ENCODE results near the gene MTIF3.

MTIF3 gene, protein sequence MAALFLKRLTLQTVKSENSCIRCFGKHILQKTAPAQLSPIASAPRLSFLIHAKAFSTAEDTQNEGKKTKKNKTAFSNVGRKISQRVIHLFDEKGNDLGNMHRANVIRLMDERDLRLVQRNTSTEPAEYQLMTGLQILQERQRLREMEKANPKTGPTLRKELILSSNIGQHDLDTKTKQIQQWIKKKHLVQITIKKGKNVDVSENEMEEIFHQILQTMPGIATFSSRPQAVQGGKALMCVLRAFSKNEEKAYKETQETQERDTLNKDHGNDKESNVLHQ

DNA sequence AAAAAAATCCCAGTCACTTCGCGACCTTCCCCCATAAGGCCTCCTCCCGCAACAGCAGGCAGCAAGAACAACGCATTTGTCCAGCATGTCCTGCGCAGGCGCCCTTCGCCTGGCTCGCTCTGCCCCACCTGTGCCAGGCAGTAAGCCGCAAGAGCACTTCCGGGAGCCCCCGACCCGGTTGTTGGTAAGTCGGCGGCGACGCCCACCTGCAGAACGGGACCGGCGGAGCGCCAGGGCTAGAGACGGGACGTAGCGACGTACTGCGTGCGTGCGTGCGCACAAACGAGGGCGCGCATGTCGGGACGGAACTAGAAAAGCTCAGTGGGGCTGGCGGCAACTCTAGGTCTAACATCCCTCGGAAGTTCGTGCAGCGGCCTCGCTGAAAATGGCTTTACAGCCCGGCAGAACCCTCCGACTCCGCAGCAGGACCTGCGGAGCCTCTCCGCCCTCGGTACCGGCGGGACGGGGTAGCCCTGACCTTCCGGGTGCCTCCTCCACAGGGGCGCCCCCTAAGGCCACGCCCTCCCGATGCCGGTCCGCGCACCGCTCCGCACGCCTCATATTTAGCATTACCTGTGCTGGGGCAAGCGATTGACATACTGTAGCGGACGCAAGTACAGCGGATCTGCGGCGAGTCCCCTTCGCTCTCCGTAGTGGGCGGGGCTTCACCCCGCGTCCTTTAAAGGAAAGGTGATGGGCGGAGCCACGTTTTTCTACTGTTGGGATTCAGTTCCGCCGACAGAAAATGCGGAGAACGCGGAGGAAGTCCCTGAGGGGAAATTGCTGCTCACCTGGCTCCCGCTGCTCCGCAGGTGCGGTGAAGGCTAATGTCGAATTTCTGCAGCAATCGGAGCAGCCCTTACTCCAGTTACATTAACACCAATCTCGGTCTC lies at the start of gene MTIF3:
MTIF3 (minus strand) TSS at position 629 of the 893 bp plus-strand sequence. CDS start 10,116 bp downstream, outside the sequence.
- DNase-seq = peak; percentile 94

DNA sequence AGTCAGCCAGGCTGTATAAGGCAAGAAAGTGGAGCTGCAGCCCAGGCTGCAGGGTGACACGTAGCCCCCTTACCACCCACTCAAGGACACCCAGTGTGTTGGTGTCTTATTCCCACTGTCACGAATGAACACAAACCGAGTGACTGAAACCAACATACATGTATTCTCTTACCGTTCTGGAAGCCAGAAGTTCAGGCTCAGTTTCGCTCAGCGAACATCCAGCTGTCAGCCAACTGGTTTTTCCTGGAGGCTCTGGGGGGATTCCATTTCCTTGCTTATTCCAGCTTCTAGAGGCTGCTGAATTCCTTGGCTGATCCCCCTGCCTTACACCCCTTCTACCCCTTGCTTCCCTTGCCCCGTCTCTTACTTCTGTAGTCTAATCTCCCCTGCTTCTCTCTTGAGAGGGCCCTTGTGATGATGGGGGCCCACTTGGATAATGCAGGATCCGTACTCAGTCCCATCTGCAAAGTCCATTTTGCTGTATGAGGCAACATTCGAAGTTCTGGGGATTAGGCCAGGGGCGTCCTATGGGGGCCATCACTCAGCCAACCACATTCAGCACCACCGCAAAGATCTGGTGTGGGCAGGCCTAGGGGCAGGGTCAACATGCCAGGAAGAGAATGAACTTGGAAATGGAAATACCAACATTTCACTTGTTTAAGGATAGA lies 47.3 kb upstream of the MTIF3 start:
- no peak for DNase-seq

DNA sequence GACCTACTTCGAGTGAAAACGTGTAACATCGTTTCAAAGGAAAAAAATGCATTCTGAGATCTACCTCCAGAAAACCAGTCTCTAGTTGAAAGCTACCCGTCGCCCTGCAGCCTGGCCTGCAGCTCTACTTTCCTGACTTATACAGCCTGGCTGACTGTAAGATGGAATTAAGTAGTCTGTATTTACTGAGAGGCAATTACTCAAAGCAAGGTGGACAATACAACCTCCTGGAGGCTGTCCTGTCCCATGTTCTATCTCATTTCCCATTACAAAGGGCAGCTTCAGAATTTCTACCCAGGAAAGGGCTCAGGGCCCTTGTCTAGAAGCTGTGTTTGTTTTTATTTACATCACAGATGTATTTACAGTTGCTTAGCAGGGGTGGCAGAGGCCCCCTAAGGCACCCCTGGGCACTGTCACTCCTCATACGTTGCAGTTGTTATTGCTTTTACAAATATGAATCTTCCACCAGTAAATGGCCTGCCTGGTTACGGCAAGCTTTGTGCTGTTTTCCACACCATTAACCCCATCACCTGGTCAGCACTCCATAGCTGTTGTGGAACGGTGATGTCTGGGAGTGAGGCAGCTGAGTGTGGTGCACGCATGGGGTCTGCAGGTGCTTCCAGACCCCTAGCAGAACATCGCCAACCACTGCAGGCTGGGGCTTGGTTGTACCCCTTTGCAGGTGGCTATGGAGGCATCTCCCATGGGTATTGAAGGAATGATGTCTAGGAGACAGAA lies 46.3 kb upstream of the MTIF3 start:
- no peak for DNase-seq

DNA sequence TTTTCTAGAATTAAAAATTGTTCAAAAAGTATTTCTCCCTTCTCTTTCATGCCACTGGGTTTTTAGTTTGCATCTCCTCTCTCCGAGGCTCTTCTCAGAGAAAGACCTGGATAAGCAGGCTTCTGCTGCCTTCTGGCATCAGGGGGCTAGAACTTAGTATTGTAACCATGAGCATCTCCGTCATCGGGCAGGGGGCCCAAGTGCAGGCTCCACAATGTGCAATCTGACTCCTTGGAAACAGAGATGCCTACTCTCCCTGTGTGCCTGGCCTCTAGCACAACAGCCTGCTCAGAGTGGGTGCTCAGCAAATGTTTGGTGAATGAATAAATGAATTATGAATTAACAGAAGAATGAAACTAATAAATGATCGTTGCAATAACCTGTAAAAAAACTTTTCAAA lies 45.6 kb upstream of the MTIF3 start:
- DNase-seq = no peak

DNA sequence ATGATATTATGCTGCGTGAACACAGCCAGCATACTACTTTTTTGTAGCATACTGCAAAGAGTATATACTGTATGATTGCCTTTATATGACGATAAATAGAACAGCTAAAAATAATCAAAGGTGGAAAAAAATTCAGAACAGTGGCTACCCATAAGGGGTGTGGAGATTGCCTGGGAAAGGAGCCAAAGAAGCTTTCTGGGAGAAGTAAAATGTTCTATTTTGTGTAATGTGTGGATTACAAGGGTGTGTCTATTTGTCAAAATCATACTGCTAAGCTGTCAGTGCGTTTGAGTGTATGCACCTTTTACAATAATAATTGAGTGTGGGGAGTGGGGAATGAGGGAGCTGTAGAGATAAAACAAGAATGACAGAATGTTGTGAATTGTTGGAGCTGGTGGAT lies 45.2 kb upstream of the MTIF3 start:
- DNase-seq = no peak

DNA sequence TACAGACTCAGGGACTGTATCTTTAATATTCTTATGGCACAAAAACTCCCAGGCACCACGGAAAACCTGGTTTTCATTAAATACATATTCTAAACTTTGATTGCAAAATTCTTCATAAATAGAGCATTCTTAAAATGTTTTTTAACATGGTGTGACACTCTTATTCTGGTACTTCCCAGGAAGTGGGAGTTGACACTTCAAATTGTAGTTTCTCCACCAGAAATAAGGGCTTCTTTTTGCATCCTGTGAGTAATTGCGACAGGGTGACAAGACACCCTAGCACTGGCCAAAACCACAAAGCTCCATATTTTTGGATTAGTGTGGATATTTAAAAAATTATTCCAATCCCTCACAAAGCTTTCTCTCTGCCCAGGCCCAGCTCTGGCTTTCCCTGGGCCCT lies 43.6 kb upstream of the MTIF3 start:
- DNase-seq = no peak

DNA sequence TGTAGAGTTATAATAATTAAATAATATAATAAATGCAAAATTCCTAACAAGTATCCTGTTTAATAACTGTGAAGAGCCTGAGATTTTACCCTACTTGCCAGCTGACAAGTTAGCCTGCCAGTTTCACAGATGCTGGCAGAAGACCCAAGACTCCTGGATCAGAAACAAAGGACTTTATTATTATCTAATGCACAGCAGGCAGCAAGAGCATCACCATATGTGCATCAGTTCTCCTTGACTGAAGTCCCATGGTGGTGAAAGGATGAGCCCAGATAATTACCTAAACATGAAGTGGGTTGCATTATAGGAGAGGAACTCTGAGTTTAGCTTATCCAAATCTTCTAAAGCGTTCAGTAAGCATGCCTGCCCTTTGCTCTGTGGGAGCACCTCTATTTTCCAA lies 39.1 kb upstream of the MTIF3 start:
- DNase-seq = no peak

DNA sequence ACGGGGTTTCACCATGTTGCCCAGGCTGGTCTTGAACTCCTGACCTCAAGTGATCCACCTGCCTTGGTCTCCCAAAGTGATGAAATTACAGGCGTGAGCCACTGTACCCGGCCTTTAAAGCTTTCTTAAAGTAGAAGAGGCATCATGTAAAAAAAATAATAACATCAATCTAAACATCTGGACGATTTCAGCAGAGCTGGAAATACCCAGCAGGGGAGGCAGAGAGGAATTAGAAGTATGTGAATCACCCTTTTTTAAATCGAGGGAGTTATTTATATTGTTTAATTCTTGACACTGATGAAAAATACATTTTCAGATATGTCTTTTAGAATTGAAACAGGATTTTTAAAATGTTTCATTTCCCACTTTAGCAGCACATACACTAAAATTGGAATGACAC lies 37.4 kb upstream of the MTIF3 start:
- no peak for DNase-seq

DNA sequence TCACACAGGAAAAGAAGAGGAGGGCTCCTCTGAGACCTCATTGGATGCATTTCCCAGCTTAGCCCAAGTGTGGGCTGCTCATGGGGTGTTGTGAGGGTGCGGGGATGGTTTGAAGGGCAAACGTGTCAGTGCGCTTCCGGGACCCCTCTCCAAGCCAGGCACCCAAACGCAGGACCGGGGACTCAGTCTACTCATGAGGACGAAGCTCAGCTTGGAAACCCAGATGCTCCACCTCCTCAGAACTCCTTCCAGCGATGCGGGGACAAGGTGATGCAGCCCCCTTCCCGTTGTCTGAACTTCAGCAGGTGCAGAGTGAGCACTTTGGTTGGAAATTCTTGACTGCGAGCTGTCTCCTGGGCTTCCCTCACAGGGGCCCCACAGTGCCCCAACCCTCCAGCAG lies 33.1 kb upstream of the MTIF3 start:
- no peak for DNase-seq

DNA sequence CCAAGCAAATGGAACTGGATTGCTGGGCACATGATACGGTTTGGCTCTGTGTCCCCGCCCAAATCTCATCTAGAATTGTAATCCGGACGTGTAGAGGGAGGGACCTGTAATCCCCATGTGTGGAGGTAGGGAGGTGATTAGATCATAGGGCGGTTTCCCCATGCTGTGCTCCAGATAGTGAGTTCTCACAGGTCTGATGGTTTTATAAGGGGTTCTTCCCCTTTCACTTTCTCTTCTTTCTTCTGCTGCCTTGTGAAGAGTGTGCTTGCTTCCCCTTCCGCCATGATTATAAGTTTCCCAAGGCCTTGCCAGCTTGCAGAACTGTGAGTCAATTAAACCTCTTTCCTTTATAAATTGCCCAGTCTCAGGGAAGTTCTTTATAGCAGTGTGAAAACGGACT lies 32.6 kb upstream of the MTIF3 start:
- DNase-seq = peak; percentile 70

DNA sequence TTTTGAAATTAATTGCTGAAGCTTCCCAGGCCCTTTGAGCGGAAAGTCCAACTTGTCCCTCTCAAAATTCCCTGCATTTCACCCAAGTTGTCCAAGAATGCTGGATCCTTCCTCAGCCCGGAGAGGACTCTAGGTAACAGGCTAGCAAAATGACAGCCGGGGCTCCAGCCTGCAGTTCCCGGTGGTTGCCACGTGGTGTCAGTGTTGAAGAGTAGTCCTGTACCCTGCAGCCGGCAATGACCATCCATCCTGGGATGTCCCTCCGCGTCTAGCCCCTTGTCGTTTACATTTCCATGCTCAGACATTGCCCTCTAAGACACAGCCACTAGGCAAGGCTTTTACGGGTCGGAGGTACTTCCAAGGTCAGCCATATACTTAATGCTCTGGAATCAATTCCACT lies 31.4 kb upstream of the MTIF3 start:
- peak; percentile 60 for DNase-seq

DNA sequence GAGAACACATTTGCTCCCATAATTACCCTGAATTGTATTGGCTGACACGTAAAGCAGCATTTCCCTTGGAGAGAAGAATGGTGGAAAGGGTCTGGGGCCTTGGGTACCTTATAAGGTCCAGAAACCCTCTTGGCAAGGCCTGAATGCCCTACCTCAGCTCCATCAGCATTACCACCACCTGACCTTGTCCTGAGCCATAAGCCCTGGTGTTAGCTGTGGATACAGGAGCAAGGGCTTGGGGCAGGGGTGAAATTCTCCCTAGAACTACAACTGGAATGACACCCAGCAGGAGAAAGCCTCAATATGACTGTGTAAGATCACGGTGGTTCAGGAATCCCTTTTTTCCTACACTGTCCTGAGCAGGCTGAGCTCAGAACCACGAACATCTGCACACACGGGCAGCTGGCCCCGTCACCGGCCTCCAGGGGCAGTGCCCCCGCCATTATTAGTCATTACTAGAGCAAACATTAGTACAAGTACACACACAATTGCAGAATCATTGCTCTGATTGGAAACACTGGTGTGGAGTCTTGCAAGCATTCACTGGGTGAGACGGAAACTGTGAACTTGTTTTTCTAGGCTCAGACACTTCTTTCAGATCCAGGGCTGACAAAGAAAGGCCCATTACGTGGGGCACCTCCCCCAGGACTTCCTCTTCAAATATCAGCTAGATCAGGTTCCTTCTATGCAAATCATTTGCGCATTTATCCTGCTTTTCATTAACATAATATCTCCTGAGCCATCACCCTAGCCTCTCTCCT lies 26.8 kb upstream of the MTIF3 start:
- DNase-seq = peak; percentile 35

DNA sequence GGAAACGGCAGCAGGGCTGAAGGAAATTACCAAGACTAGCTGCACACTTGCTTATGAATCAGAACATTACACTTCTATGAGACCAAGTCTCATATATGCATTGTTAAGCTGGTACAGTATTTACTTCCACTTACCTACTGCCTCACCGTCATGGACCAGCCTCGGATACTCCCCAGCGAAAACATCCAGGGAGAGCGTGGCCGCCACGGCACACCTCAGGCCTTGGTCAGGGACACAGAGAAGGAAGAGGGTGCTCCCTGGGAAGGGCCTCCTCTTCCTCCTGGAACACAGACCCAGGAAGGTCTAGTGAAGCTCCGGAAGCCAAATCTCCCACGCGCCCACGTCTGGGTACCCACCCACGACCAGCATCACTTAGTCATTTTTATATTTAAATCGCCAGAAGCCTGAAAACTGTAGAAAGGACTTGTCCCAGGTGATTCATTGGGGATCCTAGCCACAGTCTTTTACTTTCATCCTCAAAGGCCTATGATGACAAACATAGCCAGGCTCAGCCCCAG lies 24.4 kb upstream of the MTIF3 start:
- no peak for DNase-seq

DNA sequence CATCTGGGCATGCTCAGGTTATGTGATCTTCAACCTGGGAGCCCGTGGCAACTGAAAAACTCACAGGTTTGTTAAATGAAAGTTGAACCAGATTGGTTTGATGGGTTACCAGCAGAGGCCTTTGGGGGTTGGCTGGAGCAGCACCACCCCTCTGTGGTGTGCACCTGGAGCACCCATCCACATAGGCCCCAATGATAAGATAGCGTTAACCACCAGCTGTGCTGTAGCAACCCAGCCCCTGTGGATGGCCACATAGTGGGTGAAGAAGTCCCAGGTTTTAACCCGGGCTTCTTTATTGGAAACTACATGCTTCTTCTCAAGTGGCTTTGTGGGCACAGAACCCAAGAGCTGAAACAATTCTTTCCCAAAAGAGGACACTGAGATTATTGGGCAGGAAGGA lies 22.6 kb upstream of the MTIF3 start:
- no peak for DNase-seq

DNA sequence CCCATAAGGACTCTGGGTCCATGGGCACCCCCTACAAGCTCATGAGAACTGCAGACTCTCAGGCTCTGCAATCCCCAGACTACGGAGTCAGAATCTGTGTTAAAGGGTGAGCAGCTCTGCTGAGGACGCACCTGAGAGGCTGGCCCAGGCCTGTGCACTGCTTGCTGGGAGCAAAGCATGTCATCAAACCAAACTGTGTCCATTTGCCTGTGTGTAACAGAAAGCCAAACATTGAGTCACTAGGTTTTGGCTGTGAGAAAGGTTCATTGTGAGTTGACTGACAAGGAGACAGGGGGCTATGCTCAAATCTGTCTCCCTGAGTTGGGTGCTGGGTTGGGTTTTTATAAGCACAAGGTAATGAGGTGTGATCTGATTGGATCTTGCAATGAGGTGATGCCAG lies 22.1 kb upstream of the MTIF3 start:
- DNase-seq = no peak

DNA sequence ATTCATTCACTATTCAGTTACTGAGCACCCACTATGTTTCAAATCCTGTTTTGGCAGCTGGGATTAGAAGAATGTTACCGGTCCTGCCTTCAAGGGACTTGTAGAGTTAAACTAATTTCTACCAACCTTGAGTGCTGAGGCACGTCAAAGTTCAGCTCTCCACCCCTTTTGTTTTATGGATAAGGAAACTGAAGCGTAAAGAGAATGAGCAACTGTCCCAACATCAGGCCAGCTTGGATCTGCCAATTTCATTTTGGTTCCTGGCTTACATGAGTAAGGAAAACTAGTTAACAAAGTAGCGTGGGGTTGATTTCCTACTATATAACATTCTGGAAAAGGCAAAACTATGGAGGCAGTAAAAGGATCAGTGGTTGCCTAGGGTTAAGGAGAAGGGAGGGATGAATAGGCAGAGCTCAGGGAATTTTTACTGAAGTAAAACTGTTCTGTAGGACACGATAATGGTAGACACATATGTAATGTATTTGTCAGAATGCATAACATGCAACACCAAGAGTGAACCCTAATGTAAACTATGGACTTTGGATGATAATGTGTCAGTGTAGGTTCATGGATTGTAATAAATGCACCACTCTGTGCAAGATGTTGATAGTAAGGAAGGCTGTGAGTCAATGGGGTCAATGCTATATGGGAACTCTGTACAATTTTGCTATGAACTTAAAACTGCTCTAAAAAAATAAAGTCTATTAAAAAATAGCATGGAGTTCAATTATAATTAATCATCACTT lies 19.9 kb upstream of the MTIF3 start:
- no peak for DNase-seq

DNA sequence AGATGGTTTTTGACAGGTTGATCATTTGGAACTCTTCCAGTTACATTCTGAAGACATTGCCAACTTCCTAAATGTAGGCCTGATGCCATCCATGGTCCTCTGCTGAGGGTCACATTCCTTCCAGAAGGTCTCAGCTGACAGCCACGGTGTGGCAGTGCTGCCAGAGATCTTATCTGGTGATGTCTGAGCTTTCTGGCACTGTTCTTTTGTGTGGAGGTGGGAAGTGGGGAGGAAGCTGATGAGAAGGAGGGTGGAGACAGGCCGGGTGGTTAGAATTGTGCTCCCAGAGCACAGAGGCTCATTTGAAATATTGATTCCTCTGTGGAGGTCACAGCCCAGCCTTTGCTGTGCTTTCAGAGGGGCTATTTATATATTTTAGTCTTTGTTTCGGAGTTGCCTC lies 16.1 kb upstream of the MTIF3 start:
- no peak for DNase-seq

DNA sequence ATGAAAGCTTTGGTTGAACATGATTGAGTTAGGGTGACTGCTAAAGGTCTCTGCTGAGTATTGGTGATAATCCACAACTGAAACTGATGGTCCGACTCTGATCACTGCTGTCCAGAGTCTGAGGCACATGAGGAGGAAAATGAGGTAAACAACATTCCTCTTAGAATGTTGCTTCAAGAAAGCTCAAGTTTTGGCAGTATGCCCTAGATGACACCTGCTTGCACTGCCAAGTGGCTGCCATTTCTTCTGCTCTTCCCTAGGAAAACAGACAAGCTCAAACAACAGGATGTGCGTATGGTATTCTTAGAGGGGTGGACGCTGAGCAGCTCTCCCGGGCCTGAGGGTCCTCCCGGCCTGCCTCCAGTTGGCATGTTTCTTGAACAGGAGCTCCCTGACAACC lies 15.2 kb upstream of the MTIF3 start:
- DNase-seq = no peak

DNA sequence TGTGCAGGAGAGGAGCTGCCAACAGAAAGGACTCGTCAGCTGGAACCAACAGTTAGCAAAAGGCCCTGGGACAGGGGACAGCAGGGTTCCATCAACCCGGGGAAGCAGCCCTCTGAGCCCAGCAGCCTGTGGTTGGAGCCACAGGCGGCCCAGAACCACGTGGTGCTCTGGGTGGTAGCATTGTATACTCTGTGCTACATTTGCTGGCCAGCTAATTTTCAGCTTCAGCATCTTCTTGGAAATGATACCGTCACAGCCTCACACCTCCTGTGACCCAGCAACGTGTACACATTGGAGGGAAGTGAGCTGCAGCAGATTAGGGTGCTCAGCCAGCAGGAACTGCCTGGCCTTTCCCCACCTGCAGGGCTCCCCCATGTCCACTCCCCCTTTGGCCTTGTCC lies 13.1 kb upstream of the MTIF3 start:
- DNase-seq = no peak

DNA sequence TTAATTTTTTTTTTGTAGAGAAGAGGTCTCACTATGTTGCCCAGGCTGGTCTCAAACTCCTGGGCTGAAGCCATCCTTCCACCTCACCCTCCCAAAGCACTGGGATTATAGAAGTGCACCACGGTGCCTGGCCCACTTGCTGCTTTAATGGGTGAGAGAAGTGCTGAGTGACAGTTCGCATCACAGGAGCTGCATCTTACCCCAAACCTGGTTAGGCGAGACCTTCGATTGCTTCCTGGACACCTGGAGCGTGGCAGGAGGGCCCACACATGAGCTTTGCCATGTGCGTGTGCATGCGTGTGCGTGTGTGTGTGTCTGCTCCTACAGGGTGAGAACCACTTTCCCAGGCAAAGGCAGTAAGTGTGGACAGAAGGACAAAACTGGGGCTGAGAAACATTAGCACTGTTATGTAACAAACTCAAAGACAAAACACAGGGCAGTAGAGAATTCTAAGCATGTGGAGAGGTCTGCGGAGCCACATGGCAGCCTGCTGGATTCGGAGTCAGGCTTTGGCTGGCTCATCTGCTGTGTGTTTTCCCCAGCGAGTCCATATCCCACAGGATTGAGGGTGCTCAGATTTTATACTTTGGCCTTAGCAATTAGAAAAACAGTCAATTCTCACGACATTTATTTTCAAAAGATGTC lies 11.7 kb upstream of the MTIF3 start:
- no peak for DNase-seq

DNA sequence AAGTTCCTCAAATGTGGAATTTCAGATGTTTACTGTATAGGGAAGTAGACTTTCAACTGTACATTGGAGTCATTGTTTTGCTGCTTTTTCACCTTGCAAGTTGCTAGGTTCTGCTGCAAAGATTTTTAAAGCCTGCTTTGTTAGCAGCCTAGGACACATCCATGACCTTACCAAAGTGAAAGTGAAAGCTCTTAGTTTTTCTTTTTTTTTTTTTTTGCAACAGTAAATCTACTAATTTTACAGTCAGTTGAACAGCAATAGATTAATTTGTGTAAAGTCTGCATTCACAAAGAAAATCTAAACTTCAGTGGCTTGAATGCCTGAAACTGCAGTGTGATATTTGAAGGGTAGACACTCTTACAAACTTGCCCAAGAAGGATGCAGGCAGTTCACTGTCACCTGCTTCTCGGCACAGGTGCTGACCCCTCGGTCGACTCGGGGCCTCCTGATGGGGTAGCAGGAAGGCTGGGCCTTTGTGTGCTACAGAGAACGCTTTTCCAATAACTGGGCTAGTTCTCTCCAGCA lies 5.0 kb upstream of the MTIF3 start:
- peak; percentile 56 for DNase-seq
